K562 (cell line): ENCODE data around the gene TNFAIP8L1. TPM values are rescaled to one million over a fixed set of nuclear protein-coding genes. Genes with fewer than 3 reads are reported as not detected.

Experiments used
- ATAC-seq: fragments of 200-7000 bp; cut with Tn5 transposase; 3 replicates; pipeline ENCODE4 v1.9.1; 2020; ENCODE audit warnings: moderate library complexity
- BruUV-seq: library from RNA; stranded (reverse); fragments of 400-500 nt; replicated peaks from 2 replicates; lab custom pipeline; 2021; lab: Mats Ljungman, UMichigan
- CTCF ChIA-PET: fragments of 300-600 bp; formaldehyde crosslinking; extraction: SDS; loops from one replicate; lab custom pipeline; 2021; ENCODE audit warnings: low intra/inter-chr PET ratio; lab: Yijun Ruan, JAX
- POLR2A ChIA-PET: fragments of 300-600, 350-650 bp; sonication (Branson Sonifier 250); formaldehyde crosslinking; extraction: SDS; loops from one replicate; lab custom pipeline; 2021; ENCODE audit warnings: antibody characterized with exemption, inconsistent platforms; lab: Yijun Ruan, JAX
- DNase-seq, 4 experiments: peaks; one replicate each; pipeline versions ENCODE4 v3.0.0 to v3.0.0-alpha.2; 2011 to 2018; ENCODE audit warnings: low spot score in 3 of 4, mixed read lengths in 3 of 4; ENCODE audit errors: extremely low read depth in 1 of 4
- FAIRE-seq: peaks from 2 replicates; lab custom pipeline; 2011; peaks lifted over from hg19 to GRCh38; lab: Jason Lieb, UNC
- H2AFZ ChIP-seq: 2 replicates; pipeline ENCODE4 v1.6.0; 2011; ENCODE audit warnings: low read depth, low read length, control low read depth, inconsistent platforms
- H3K27ac ChIP-seq: fragments of 200-600 bp; 3 replicates; pipeline ENCODE4 v1.8.0; 2011; ENCODE audit warnings: low read depth, mild to moderate bottlenecking, control low read depth, inconsistent platforms, low read length, moderate library complexity, mixed read lengths; ENCODE audit errors: extremely low read depth
- H3K27me3 ChIP-seq, 2 experiments: fragments of 300-600 bp in 1 of 2; 2 replicates in 1 of 2; 3 replicates in 1 of 2; pipeline versions ENCODE4 v1.6.0 to v1.8.0; 2011; ENCODE audit warnings: inconsistent platforms in 2 of 2, low read length in 2 of 2, mild to moderate bottlenecking in 1 of 2, mixed read lengths in 1 of 2, moderate library complexity in 1 of 2; ENCODE audit not compliant: control insufficient read depth in 2 of 2, insufficient read depth in 2 of 2
- H3K36me3 ChIP-seq: fragments of 300-600 bp; 3 replicates; pipeline ENCODE4 v1.8.0; 2011; ENCODE audit warnings: mild to moderate bottlenecking, low read length, inconsistent platforms; ENCODE audit not compliant: control insufficient read depth, insufficient read depth
- H3K4me1 ChIP-seq, 2 experiments: fragments of 200-600 bp in 1 of 2; replicated peaks in 1 of 2; 2 replicates in 1 of 2; 3 replicates in 1 of 2; pipeline versions ENCODE4 v1.5.1 to v1.8.0; 2011; ENCODE audit warnings: inconsistent platforms in 2 of 2, low read length in 2 of 2, mild to moderate bottlenecking in 1 of 2, mixed read lengths in 1 of 2, moderate library complexity in 1 of 2; ENCODE audit not compliant: control insufficient read depth in 2 of 2, insufficient read depth in 2 of 2
- H3K4me2 ChIP-seq: 2 replicates; pipeline ENCODE4 v1.6.1; 2011; ENCODE audit warnings: low read length, control low read depth, inconsistent platforms, mixed read lengths; ENCODE audit not compliant: insufficient read depth
- H3K4me3 ChIP-seq: fragments of 200-600 bp; sonication (generic), shearing (Covaris generic); 2 replicates; pipeline ENCODE4 v1.5.1; 2016; ENCODE audit warnings: control low read depth, inconsistent platforms
- H3K79me2 ChIP-seq: fragments of 200-600 bp; 3 replicates; pipeline ENCODE4 v1.8.0; 2011; ENCODE audit warnings: low read length, inconsistent platforms; ENCODE audit not compliant: control insufficient read depth, insufficient read depth
- H3K9ac ChIP-seq, 2 experiments: 2 replicates each; pipeline versions ENCODE4 v1.6.0 to v1.6.1; 2011; ENCODE audit warnings: low read depth in 2 of 2, low read length in 2 of 2, control low read depth in 1 of 2, inconsistent platforms in 1 of 2, mild to moderate bottlenecking in 1 of 2, mixed read lengths in 1 of 2; ENCODE audit not compliant: insufficient read depth in 1 of 2
- H3K9me1 ChIP-seq: one replicate; pipeline ENCODE4 v1.6.0; 2011; ENCODE audit warnings: inconsistent platforms, mild to moderate bottlenecking, low read length, moderate library complexity; ENCODE audit not compliant: control insufficient read depth, insufficient read depth
- H3K9me3 ChIP-seq: replicated peaks from 2 replicates; pipeline ENCODE4 v1.5.1; 2011; ENCODE audit warnings: low read depth, low read length, inconsistent platforms; ENCODE audit not compliant: control insufficient read depth, insufficient read depth
- H4K20me1 ChIP-seq: replicated peaks from 2 replicates; pipeline ENCODE4 v1.6.1; 2011; ENCODE audit warnings: low read length, inconsistent platforms, mixed read lengths; ENCODE audit not compliant: control insufficient read depth, insufficient read depth
- POLR2G ChIP-seq: fragments of 200-400 bp; formaldehyde crosslinking; IDR thresholded peaks from 2 replicates; pipeline ENCODE4 v1.6.1; 2017; ENCODE audit warnings: low read depth, mild to moderate bottlenecking, antibody characterized with exemption, low read length, moderate library complexity
- ZNF23 ChIP-seq: fragments of 250-450 bp; sonication (Bioruptor Pico); IDR thresholded peaks from 2 replicates; pipeline ENCODE4 v1.4.0; 2020; ENCODE audit warnings: mild to moderate bottlenecking
- ZNF561 ChIP-seq: fragments of 450-650 bp; formaldehyde crosslinking; conservative IDR thresholded peaks from 2 replicates; pipeline ENCODE4 v1.4.0; 2020; ENCODE audit warnings: mild to moderate bottlenecking, moderate library complexity
- WGBS: fragments of 100-300 bp; shearing (Covaris generic); methylation state at CpG from one replicate; pipeline ENCODE4 v1.1.6; 2016; ENCODE audit warnings: low coverage, mixed read lengths; ENCODE audit not compliant: insufficient coverage; ENCODE audit errors: missing lambda C conversion rate; 5-methylcytosine and 5-hydroxymethylcytosine counted together
- in situ Hi-C: fragments of 300-500 bp; cut with MboI; formaldehyde crosslinking; loops from 4 replicates; pipeline ENCODE4 v1.15.0; 2018; ENCODE audit warnings: inconsistent platforms, mixed read lengths
- intact Hi-C: fragments of 100-400 bp; cut with micrococcal nuclease; formaldehyde crosslinking; loops from 2 replicates; pipeline ENCODE4 v1.14.2; 2022
- polyA plus RNA-seq, 8 experiments: library from polyadenylated mRNA; depleted of rRNA in 4 of 8; stranded (reverse) in 5 of 8; unstranded in 3 of 8; fragments of >200 nt; fragmentation: Nextera tagmentation in 2 of 8; fragmentation: Illumina TruSeq in 1 of 8; extraction: Ambion mirVana in 2 of 8; extraction: Trizol in 1 of 8; gene quantifications; 2 replicates each; pipeline versions ENCODE4 v1.2.1 to v1.2.3, GENCODE V29; 2011 to 2014; ENCODE audit warnings: inconsistent platforms in 1 of 8, missing spikeins in 1 of 8
- total RNA-seq, 7 experiments: library from RNA; depleted of rRNA in 6 of 7; stranded (reverse); fragments of >200 nt in 6 of 7; fragmentation: Illumina TruSeq in 2 of 7; extraction: Trizol in 2 of 7; gene quantifications; 2 replicates each; pipeline versions ENCODE4 v1.2.1 to v1.2.3, GENCODE V29; 2011 to 2021; ENCODE audit warnings: low replicate concordance in 1 of 7
- TF ChIP-seq, protein P1 (sequence below): sonication (generic); formaldehyde crosslinking; IDR thresholded peaks from 2 replicates; pipeline ENCODE4 v1.8.0; 2022; ENCODE audit warnings: mild to moderate bottlenecking, missing genetic modification reagents, borderline replicate concordance

The TNFAIP8L1 gene
- total and polyA plus RNA-seq, 9 of the 15 experiments (the other 6 are each of a cell fraction or from before 2014, with no cell fraction given), result 0.69 to 9.3 (median 4.9) TPM

DNA sequence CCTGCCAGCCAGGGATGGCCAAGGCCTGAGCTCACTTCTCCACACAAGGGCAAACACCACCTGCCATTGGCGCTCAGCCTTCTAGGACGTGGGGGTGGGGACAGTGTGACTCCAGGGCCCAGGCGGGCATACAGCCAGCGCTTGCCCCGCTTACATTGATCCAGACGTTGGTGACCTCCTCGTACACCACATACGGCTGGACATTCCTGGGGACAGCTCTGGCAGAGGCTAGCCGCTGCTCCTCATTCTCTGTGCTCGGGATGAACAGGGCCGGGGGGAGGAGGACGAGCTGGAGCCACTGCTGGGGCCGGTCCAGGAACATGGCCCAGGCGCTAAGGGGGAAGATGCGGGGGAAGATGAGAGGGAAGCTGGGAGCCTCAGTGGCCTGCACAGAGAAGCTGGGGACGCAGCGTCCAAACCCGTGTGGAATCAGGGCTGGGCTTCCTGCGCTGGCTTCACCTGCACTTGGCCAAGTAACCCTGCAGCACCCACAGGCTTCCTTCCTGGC is 56.0 kb downstream of the TNFAIP8L1 start:
- FAIRE-seq (no peak), ATAC-seq (no peak), DNase-seq (no peak)
- in situ Hi-C loops (no loop called here), intact Hi-C loops (no loop called here)
- Histone ChIP-seq H3K9me3 (no peaks in the 10 kb centered on the region), H3K4me3 (no peak overlapping the region), H3K36me3 (peaks cover 87% of the 10 kb centered on the region; the same call in 2 of the 3 replicates), H3K27ac (no peak overlapping the region), H3K27me3 (no peaks in the 10 kb centered on the region), H2AFZ (no peak overlapping the region), H3K79me2 (no peaks in the 10 kb centered on the region), H3K9me1 (no peaks in the 10 kb centered on the region), H3K4me1 (peaks cover 0 to 19% of the 10 kb centered on the region in 2 experiments; a peak in 2 of 5 replicates), H4K20me1 (no peaks in the 10 kb centered on the region), H3K4me2 (no peak overlapping the region), H3K9ac (peak overlapping the region in 1 of 2 experiments; percentile 22; a peak in 1 of 4 replicates)
- ChIA-PET POLR2A (no interaction called here), CTCF (no interaction called here)
- TF ChIP-seq POLR2G, result peak; percentile 29; the same call in 1 of the 2 replicates
- no peak for TF ChIP-seq ZNF561 (CRISPR knock-in tag)
- no peak for TF ChIP-seq ZNF23 (CRISPR knock-in tag)
- TF ChIP-seq, protein P1, sequence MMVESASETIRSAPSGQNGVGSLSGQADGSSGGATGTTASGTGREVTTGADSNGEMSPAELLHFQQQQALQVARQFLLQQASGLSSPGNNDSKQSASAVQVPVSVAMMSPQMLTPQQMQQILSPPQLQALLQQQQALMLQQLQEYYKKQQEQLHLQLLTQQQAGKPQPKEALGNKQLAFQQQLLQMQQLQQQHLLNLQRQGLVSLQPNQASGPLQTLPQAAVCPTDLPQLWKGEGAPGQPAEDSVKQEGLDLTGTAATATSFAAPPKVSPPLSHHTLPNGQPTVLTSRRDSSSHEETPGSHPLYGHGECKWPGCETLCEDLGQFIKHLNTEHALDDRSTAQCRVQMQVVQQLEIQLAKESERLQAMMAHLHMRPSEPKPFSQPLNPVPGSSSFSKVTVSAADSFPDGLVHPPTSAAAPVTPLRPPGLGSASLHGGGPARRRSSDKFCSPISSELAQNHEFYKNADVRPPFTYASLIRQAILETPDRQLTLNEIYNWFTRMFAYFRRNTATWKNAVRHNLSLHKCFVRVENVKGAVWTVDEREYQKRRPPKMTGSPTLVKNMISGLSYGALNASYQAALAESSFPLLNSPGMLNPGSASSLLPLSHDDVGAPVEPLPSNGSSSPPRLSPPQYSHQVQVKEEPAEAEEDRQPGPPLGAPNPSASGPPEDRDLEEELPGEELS, result no peak
- no TSS peak for BruUV-seq
- WGBS, result 93% methylated on average over 16 of the region's 19 CpGs
